NCI-H2171 treated with DMSO at 0.1 percent for 48 hours (cell line): ENCODE results near the gene ITSN1.
"Not testable (repeated sequence)": the region's sequence is repeated elsewhere in the genome, so short reads cannot be mapped to it uniquely, and the experiment has no call there.

Experiments
- DNase-seq: peaks from one replicate; lab custom pipeline; 2025; lab: John Stamatoyannopoulos, UW

The ITSN1 gene

GRCh38 chr21:33651965-33652680, 9.8 kb downstream of the ITSN1 start:
- no peak for DNase-seq

DNA sequence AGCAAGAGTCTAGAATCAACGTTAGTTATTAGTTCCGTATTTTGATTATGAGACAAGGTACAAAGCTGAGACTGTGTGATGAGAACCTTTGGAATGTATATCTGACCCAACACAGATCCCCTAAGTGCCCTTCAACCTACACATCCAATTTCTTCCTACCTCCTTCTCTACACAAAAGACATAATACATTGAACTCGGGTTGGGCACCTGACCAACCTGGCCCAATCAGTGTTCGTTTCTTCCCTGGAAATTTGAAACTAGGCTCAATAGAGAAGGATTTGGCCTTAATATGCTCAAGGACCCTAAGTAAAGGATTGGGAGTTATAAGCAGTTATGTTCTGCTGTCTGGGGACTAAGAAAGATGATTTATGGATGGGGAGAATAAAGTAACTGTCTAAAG, 12.1 kb downstream of the ITSN1 start:
- no peak for DNase-seq

GRCh38 chr21:33655588-33656221, 13.4 kb downstream of the ITSN1 start:
- DNase-seq, result no peak

- DNase-seq, result no peak
Observed at GRCh38 chr21:33657124-33657820, 15.0 kb downstream of the ITSN1 start.

DNA sequence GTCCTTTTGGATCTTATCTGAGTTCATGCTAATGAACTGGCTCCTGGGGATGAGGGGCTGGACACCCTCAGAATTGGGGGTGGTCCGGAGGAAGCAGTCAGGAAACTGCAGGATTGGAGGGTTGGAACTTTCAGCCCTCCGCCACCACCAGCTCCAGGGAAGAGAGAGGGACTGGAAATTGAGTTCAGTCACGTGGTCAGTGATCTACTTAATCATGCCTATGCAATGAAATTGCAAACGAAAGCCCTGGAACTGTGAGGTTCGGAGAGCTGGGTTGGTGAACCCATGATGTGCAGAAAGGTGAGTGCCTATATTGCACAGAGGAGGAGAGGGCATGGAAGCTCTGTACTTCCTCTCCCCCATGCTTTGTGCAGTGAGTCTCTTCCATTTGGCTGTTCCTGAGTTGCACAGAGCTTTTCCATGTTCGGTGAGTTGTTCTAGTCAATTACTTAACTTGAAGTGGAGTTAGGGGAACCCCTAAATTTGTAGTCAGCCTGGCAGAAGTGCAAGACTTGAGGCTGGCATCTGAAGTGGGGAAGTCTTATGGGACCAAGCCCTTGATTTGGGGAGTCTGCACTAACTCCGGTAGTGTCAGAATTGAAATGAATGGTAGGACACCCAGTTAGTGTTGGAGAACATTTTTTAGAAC, 16.7 kb downstream of the ITSN1 start:
- DNase-seq, result no peak

GRCh38 chr21:33659568-33659949, 17.3 kb downstream of the ITSN1 start:
- no peak for DNase-seq

GRCh38 chr21:33660406-33660805, 18.1 kb downstream of the ITSN1 start:
- DNase-seq, result no peak

GRCh38 chr21:33661146-33661545, 18.8 kb downstream of the ITSN1 start:
- no peak for DNase-seq

DNA sequence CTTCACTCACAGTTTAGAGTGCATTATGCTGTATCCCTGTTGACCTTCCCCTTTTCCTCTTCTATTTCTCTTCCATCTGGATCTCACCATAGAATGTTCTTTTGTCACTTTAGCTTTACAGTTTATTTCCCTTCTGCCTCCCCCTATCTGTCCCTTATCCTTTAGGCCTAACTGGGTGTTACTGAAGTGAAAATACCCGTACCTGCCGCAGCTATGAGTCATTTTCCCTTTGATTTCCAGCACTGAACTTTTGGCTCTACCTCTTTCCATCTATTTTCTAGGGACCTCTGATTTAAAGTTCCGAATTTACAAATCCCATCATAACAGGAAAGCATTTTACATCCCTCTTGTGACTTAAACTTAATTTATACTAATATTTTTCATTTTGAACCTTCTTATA, 19.7 kb downstream of the ITSN1 start:
- no peak for DNase-seq

GRCh38 chr21:33663241-33663640, 20.9 kb downstream of the ITSN1 start:
- DNase-seq, result no peak

GRCh38 chr21:33664135-33664534, 21.8 kb downstream of the ITSN1 start:
- no peak for DNase-seq

DNA sequence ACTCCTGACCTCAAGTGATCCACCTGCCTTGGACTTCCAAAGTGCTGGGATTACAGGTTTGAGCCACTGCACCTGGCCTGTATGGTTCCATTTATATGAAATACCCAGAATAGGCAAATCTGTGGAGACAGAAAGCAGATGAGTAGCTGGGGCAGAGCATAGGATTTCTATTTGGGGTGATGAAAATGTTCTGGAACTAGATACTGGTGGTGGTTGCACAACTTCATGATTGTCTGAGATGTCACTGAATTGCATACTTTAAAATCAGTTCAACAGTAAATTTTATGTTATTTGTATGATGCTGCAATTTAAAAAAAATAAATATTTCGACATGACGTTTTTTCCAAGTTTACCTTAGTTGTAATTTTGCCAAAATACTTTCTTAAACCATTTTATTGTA, 23.9 kb downstream of the ITSN1 start:
- DNase-seq, result no peak

- no peak for DNase-seq
Observed at GRCh38 chr21:33667636-33668035, 25.3 kb downstream of the ITSN1 start.

DNA sequence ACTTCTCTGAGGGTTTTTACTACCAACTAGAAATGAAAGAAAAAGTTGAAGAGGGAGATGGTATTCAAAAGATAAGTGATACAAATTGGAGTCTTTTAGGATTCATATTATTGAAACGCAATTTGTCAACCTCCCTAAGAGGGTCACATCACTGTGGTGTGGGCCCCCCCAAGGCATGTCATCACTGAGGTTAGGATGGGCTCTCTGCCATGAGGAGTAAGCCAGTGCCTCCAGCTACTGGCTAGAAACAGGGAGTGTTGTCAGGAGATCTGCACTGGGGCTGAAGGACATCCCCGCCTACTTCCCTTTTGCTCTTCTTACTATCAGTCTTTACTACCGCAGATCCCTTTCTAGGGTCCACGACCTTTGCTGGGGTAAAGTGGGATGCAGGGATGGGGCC, 25.9 kb downstream of the ITSN1 start:
- no peak for DNase-seq

DNA sequence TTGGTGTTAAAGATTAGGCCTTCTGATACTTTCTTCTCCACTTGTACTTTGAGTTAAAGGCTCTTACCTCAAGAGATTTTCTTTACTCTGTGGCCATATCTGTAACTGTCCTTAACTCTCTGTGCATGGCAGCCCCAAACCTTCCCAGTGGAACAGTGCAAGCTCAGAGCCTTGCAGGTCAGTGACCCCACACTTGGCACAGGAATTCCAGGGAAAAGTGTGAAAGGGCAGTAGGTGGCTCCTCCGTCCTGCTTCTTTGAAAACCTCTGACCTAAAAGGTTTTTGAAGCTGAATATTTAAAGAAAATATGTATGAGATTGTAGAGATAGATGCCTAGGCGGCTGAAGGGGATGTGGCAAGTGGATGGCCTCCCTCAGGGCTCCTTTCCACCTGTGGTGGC, 26.3 kb downstream of the ITSN1 start:
- DNase-seq, result no peak

GRCh38 chr21:33670076-33670978, 28.0 kb downstream of the ITSN1 start:
- no peak for DNase-seq

GRCh38 chr21:33673473-33673872, 31.2 kb downstream of the ITSN1 start:
- DNase-seq, result no peak

DNA sequence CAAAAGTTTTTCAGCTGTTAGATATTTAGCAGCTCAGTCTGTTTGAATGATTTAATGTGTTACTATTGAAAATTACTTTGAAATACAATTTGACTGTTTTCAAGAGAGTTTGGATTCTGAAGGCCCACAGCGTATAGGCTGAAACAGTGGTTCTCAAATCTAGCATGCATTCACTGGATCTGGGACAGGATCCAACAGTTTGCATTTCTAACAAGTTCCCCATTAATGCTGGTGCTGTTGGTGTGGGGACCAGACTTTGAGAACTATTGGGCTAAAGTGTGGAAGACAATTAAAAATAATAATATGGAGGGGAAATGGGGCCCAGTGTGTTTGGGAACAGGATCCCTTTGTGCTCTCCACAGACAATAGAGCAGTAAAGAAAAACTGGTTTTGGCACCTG, 31.9 kb downstream of the ITSN1 start:
- DNase-seq, result no peak

- not testable (repeated sequence) for DNase-seq
Observed at GRCh38 chr21:33676666-33677065, 34.4 kb downstream of the ITSN1 start.

GRCh38 chr21:33677450-33677849, 35.1 kb downstream of the ITSN1 start:
- DNase-seq, result no peak

GRCh38 chr21:33680870-33681269, 38.6 kb downstream of the ITSN1 start:
- DNase-seq, result no peak
